NCI-H526 (cell line): ENCODE results near the gene SPOP.
"Not testable (repeated sequence)": the region's sequence is repeated elsewhere in the genome, so short reads cannot be mapped to it uniquely, and the experiment has no call there.

Experiments used
- DNase-seq, 2 experiments: peaks; one replicate each; lab custom pipeline; 2025; lab: John Stamatoyannopoulos, UW

SPOP gene

GRCh38 chr17:49550764-49551163 is 127.1 kb downstream of the SPOP start:
- DNase-seq: not testable (repeated sequence)

DNA sequence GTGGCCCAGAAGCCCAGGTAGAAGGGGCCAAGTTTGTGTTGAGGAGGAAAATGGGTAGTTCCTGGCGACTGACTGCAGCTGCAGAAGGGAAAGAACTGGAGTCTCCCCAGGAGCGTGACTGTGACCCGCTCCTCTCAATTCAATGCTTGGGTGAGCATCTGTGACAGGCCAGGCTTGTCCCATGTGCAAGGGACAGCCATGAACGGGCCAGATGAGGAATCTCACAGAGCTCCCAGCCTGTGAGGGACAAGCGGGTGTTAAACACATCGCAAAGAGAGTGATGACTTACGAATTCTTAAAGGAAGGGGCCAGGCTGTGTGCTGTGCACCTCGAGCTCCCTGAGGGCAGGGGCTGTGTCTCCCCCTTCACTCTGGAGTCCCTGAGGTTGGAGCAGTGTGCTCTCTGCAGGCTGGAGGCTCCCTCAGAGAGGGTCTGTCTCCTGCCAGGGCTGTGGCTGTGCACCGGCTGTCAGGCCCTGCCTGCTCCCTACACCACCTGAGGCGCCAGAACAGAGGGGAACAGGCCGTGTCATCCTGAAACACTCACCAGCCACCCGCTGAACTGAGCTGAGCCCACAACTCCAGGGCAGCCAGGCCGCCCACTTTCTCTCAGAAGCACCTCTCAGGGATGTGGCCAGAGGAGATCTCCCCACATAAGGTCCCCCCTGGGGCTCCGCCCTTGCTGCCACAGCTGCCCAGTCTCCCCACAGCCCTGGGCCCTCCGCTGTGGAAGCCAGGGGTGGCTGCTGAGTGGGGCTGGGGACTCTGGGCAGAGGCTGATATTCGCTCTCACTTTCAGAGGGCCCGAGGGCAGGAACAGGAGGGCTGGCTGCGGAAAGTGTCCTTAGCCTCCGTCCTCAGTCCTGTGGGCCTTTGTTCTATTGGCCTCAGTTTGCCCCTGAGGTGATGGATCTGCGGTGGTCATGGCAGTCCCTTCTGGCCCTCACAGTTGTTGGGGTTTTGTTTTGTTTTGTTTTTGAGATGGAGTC is 127.9 kb downstream of the SPOP start:
- DNase-seq: no peak

DNA sequence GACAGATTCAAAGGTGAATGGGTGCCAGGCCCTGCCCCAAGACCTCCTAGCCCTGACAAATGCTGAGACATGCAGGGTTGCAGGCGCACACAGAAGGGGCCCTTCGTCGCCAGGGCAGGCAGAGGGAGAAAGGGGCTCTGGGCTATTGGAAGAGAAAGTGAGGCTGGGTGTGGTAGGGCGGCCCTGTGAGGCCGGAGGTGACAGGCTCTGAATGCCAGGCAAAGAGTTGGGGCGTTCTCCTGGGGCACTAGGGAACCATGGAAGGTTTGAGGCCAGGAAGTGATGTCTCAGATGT is 128.6 kb downstream of the SPOP start:
- DNase-seq: no peak
